GM18951 (cell line): Measurements from ENCODE around the gene NAT8L.

ENCODE experiments used
- POLR2A ChIP-seq: IDR thresholded peaks from 4 replicates; pipeline ENCODE4 v1.6.1; 2011; ENCODE audit warnings: mild to moderate bottlenecking; ENCODE audit not compliant: insufficient read length, insufficient read depth; ENCODE audit errors: extremely low read depth
- in situ Hi-C: fragments of 300-500 bp; cut with MboI; formaldehyde crosslinking; loops from one replicate; pipeline ENCODE4 v1.12.0; 2022; ENCODE audit warnings: low sequenced_read_pairs, mixed read lengths, inconsistent platforms; ENCODE audit not compliant: unreplicated experiment

NAT8L gene

DNA sequence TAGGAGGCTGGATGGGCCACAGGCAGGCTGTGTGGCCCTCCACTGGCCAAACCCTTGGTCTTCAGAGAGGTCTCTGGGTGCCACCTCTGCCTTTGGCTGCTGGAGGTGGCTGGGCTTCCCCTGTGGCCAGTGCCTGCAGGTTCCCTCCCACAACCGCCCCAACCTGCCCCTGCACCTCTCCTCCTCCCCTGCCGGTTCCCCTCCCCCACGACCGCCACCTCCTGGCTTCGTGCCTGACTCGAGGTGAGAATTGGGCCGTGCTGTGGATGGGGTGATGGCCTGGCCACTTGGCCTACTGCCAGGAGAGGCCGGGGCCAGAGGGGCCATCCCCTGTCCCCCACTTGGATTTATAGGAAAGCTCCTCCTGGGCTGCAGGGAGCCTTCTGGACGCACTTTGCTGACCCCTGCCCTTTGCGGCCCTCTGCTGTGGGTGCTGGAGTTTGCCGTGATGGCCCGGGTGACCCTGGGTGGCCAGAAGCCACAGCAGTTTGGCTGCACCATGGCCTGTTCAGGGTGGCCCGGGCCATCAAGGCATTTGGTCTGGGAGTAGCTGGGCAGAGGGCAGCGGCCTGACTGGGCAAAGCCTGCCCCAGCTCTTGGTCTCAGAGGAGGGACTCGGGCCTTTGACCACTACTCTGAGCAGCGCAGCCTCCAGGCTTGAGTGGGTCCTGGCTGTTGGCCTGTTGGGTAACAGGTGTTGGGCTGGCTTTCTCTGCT is 3.8 kb downstream of the NAT8L start:
- in situ Hi-C loops: no loop called here

DNA sequence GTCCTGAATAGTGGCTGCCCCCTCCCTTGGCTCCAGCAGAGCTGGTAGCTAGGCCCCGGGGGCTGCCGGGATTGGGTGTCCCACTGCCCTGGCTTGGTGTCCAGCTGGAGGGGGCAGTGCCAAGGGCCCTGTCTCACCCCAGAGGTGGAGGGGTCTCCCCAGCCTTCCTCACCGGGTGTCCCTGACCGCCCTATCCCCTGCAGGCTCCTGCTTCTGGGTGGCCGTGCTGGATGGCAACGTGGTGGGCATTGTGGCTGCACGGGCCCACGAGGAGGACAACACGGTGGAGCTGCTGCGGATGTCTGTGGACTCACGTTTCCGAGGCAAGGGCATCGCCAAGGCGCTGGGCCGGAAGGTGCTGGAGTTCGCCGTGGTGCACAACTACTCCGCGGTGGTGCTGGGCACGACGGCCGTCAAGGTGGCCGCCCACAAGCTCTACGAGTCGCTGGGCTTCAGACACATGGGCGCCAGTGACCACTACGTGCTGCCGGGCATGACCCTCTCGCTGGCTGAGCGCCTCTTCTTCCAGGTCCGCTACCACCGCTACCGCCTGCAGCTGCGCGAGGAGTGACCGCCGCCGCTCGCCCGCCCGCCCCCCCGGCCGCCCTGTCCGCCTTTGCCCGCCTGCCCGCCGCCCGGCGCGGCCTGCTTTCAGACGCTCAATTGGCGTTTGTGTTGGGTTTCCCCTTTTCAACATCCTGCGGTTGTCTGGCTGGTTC is 4.6 kb downstream of the NAT8L start:
- in situ Hi-C loops: no loop called here
- TF ChIP-seq POLR2A: no peak

More for the DNA sequence above, 3.8 kb downstream of the NAT8L start:
- TF ChIP-seq POLR2A: no peak

DNA sequence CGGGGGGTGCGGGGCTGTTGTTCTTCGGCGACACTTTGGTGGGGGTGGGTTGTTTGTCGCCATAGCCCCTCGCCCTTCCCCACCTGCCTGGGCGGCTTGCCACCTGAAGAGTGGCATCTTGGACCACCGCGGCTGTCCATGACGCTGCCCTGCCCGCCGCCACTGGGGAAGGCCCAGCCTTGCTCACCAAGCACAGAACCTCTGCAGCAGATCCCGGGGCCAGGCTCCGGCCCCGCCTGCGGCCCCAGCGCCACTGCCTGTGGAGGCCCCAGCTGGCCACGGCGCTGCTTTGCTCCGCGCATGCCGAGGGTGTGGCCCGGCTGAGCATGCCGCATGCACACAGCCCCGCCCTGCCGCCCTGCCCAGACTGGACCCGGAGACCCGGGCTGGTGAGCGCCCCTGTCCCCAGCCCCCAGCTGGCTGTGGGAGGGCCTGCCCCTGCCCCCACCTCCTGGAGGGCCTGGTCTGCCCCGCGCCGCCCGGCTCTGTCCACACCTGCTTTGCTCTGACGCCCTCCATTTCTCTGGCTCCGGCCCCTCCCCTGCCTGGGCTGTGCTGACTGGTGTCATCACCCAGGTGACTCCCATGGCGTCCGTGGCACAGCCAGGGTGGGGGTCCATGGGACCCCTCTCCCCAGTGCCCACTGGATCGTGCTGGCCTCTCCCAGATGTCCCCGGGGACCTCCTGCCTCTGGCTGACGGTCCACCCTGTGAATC is 5.3 kb downstream of the NAT8L start:
- in situ Hi-C loops: no loop called here

DNA sequence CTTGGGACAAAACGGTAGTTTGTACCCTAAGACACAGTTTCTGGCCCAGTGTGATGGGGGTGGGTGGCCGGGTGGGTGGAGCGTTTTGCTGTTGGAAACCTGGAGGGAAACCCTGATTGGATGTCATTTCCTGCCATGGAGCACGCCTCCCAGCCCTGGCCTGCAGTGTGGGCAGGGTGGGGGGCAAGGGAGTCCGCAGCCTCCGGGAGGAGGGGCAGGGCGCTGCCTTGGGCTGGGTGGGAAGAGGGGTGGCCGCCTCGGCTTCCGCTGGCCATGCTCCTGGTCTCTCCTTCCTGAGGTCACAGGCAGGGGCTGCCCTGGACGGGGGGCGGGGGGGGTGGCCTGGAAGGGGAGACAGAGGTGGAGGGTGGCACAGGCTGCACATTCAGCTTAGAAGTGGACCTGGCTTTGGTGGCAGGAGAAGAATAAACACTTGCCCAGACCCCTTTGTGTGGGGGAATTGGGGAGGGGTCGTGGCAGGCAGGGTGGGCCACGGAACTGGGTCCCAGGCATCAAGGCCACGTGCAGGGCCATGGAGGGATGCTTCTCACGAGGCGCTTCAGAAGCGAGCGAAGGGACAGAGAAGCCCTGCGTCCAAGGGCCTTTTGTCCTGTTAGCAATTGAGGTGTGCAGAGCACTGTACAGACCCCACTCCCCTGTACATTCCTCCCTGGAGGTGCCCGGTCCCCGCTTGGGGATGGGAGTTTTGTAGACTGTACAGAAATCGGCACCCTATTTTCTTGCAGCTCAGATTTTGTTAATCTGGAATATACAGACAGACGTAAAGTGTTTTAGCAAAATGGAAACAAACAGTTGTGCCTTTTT is 6.2 kb downstream of the NAT8L start:
- no peak for TF ChIP-seq POLR2A
- in situ Hi-C loops: no loop called here

More for the DNA sequence above, 5.3 kb downstream of the NAT8L start:
- TF ChIP-seq POLR2A: no peak

DNA sequence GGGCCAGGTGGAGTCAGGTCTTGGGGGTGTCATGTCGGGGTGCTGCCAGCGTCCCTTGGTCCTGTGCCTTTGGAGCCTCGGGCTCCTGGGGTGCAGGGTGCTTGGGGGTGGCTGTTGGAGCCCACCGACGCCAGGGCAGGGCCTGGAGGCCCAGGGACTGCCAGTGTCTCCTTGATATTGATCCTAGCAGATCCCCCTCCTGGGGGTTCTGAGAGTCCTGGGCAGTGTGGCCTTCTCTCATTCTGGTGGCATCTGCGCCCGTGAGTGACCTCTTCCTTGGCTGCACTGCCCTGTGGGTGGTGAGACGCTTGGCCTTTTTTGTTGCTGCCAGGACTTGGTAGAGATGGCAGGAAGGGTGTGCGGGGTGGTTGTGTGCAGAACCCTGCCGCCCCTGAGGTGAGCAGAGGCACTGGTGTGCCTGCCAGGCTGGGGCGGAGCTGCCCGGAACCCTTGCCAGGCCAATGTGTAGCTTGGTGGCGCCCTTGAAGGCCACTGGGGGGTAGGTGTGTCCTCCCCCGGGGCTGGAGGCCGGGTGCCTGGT is 7.0 kb downstream of the NAT8L start:
- in situ Hi-C loops: no loop called here
- TF ChIP-seq POLR2A: no peak

- TF ChIP-seq POLR2A: no peak
- in situ Hi-C loops: no loop called here
Observed at GRCh38 chr4:2066571-2067445, 7.7 kb downstream of the NAT8L start.

DNA sequence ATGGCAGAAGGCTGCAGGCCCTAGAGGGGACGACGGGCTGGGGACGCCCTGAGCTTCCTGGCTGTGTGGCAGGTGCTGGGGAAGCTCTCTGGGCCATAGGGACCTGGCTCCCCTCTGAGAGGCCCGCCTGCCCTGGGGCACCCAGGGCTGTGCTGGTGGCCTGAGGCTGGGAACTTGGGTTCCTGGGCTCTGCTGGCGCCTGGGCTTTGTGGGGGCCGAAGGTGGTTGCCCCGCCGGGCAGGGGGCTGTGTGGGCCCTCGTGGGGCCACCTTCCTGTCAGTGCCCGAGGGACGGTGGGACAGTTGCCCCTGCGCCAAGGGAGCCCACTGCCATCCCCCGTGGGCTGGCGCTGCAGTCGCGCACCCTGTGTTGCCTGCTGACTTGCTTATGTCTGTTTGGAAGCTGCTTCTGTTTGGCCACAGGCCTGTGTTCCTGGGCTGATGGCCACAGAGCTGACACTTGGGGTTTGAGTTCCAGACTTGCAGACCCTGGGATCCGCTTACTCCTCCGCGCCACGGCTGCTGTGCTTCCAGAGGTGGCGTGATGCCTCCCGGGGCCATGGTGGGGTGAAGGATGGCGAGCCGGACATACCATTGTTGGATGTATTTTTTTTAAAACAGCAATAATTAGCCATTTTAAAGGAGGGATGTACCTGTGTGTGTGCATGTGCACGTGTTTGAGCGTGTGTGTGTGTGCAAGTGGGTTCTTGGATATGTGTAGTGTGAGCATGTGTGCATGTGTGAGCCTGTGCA is 8.5 kb downstream of the NAT8L start:
- no peak for TF ChIP-seq POLR2A
- in situ Hi-C loops: no loop called here

GRCh38 chr4:2068198-2068470 is 9.0 kb downstream of the NAT8L start:
- in situ Hi-C loops: no loop called here
- no peak for TF ChIP-seq POLR2A

DNA sequence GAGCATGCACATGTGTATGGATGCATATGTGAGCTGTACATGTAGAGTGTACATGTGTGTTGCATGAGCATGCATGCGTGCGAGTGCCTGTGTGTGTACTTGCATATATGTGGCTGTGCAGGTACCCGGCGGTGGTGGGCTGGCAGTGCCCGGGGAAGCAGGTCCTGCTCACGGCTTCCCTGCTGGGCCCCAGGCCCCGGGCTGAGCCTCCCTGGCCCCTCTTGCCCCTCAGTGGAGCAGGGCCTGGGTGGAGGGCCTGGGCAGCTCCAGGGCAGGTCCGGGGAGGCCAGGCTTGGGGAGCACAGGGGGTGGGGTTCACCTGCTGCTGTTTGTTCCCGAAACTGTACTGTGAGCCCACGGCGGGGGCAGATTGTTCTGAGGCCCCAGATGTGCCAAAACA is 9.4 kb downstream of the NAT8L start:
- TF ChIP-seq POLR2A: no peak
- in situ Hi-C loops: no loop called here

DNA sequence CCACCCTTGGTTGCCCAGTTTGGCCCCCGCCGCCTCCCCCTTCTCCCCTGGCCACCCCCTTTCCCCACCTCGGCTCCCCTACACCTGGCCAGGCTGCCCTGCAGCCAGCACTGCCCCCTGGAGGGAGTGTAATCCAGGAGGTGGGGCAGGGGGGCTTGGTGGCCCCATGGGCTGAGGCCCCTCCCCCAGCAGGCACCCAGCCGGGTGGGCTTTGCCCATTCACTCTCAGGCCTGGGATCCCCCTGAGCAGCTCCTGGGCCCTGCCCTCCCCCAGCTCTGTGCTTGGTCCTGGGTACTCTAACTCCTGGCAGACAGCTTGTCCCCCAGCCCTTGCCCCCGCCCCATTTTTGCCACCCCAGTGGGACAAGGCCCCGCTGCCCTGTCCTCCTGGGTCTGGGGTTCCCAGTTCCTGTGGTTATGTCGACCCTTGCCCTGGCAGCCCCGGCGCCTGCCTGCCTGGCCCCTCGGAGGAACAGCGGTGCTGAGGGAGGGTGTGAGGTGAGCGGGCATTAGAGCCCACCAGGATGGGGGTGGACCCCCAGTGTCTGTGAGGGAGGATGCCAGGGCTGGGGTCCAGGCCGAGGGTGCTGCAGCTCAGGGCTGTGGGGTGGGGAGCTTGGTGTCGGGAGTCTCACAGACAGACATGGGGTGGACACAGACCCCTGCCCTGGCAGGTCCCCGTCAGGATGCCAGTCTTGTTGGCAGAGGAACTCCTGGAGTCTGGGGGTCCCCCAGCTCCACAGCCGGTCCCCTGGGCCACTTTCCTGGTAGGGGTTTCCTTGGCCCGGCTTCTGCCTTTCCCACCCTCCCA is 10.2 kb downstream of the NAT8L start:
- no peak for TF ChIP-seq POLR2A
- in situ Hi-C loops: no loop called here

DNA sequence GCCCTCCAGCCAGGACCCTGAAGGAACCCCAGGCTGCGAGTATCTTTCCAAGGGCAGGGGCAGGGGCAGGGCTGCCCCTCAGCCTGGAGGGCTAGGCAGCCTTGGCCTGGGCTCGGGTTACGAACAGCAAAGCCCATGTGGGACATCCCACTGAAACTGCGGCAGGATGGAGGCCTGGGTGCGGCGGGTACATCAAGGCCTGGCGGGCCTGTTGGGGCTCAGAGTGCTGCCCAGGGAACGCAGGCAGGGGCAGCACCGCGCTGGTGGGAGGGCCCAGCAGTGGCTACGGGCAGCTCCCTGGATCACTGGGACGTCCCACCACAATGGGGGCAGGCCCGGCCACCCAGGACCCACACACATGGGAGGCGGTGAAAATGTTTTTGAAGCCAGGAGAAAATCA is 10.9 kb downstream of the NAT8L start:
- in situ Hi-C loops: no loop called here
- no peak for TF ChIP-seq POLR2A
